HG03025 (cell line): Measurements from ENCODE around the gene CCL15.
"Not testable (repeated sequence)": the region's sequence is repeated elsewhere in the genome, so short reads cannot be mapped to it uniquely, and the experiment has no call there.

Source experiments
- ATAC-seq: cut with Tn5 transposase; IDR thresholded peaks from one replicate; pipeline ENCODE4 v1.9.1; 2021; ENCODE audit warnings: mild to moderate bottlenecking, moderate library complexity; ENCODE audit not compliant: unreplicated experiment, low FRiP score

The CCL15 gene

DNA sequence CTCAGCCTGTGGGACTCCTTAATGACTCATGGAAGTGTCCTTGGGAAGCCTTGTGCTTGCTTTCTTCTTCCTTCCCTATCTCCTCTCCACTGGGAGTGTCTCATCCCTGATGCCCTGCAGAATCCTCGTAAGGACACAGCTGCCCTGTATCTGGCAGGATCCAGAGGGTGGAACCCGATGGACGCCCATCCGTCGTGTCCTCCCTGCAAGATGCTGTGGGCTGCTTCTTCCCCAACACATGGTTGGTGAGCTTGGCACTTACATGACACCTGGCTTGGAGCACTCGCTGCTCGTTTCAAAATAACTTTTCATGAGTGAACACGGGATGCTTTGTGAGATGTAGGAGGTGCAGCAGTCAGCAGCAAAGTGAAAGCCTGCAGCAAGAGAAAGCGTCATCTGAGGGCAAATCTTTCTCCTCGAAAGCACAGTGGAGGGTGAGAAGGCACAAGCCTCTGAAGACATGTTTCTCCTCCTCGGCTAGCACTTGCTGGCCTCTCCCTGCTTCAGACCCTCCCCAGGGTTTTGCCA is 3.3 kb downstream of the CCL15 start:
- ATAC-seq = no peak

DNA sequence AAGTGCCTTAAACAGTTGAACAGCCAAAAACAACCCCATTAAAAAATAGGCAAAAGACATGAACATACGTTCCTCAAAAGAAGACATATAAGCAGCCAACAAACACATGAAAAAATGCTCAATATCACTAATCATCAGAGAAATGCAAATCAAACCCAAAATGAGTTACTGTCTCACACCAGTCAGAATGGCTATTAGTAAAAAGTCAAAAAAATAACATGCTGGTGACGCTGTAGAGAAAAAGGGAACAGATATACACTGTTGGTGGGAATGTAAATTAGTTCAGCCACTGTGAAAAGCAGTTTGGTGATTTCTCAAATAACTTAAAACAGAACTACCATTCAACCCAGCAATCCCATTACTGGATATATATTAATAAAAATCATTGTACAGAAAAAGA is 6.0 kb downstream of the CCL15 start:
- not testable (repeated sequence) for ATAC-seq

DNA sequence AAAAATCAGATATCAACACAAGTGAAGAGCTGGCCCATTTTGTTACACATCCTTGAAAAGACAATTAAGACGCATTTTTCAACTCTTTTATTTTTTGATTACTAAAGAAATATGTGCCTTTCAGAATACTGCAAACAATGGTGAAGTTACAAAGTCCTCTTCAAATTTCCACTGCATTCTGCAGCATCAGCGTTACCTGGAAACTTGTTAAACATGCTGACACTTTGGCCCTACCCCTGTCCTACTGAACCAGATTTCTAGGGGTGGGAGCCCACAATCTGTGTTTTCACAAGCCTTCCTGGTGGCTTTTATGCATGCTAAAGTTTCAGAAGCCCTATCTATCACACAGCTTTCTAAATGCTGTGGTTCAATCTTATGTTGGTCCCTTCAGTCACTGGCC is 10.3 kb downstream of the CCL15 start:
- ATAC-seq = no peak

DNA sequence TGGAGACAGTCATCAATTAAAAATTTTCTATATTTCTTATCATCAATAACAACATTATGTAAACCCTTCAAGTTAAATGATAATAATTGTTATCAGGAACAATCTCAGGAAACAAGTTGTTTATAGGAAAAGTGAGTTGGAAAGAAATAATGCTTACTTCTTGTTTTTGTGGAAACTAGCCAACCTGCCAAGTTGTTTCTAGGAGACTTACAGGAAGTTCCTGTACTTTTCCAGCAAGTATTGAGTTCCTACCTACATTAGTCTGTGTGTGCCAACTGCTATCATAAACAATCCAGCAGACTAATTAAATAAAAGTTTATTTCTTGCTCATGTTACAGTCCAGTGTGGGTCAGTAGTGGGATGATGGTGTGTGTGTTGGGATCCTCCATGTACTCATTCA is 13.2 kb downstream of the CCL15 start:
- no peak for ATAC-seq

DNA sequence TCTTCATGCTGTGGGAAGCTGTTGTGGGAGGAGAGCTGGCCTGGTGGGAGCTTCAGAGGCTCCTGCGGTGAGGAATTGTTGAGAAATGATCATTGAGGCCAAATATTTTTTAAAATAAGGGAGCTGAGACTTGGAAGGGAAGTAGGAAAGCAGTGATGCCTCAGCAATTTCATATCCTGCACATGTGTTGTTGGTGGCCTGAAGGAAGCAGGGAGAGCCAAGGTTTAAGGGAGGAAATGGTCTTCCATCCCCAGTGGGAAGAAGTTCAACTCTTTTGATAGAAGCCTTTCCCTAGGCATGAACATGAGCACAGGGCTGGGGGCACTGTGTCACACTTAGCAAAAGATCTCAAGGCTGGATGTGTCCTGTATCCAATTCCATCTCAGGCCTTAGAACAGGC is 14.7 kb downstream of the CCL15 start, which contains the start of gene CCL14:
Gene CCL14 (minus strand): TSS at position 87 of the 400 bp plus-strand sequence. CDS start 80 bp downstream, at position 7.
- ATAC-seq = no peak

DNA sequence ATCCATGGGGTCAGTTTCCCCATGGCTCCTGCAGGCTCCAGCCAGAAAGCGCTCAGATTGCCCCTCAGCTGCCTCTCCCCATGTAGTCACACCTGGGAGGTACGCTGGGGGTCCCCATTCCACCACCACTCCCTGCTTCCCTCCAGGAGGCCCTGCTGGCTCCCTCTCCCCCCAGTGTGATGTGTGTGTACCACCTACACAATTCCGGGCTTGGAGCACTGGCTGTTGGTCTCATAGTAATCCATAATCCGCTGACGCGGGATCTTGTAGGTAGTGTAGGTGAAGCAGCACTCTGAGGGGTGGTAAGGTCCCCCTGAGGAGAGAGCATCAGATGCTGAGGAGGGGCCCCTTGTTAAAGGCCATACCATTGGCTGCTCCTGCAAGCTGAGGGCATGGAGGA is 17.2 kb downstream of the CCL15 start:
- no peak for ATAC-seq

DNA sequence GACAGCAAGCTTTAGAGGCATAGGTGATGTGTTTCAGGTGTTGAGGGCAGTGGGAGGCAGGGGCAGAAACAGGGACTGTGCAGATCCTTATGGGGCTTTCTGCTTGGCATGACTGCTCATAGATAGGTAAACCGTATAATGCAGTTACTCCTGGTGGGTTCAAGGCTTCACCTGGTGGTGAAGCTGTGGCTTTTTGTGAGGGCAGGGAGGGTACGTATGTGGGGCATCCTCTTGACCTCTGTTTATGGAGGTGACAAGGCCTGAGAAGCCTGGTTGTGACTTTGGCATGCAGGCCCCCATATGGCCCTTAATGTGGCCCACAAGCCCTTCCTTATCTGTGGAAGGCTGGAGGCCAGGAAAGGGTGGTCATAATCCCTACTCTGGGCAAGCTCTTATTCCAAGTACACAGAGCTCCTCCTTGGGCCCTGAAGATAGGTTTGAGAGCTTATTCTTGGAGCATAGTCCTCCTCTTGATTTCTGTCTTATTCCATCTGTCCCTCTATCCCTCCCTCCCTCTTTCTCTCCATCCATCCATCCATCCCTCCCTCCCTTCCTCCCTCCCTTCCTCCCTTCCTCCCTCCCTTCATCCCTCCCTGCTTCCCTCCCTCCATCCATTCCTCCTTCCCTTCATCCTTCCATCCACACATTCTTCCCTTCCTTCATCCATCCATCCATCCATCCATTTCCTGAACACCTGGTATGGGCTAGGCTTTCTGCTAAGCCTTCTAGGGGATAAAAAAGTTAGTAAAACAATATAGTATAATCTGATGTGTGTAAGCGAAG is 18.8 kb downstream of the CCL15 start:
- no peak for ATAC-seq

DNA sequence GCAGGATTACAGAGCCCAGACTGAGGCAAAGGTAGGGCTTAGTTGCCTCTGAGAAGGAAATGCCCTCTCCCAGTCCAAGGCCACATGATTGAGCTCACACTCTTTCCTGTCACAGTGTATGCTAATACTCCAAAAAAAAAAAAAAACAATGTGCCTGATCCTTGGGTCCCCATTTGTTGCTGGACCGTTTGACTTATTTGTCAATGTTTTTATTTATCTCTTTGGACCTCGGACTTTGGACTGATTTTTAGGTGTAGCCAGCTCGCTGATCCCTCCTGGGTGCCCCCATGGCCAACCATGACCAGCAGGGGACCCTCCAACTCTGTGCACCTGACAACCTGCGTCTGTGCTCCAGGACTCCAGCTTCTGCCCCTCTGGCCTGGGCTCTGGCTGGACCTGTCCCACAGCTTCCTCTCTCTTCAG is 19.4 kb downstream of the CCL15 start:
- ATAC-seq = no peak

DNA sequence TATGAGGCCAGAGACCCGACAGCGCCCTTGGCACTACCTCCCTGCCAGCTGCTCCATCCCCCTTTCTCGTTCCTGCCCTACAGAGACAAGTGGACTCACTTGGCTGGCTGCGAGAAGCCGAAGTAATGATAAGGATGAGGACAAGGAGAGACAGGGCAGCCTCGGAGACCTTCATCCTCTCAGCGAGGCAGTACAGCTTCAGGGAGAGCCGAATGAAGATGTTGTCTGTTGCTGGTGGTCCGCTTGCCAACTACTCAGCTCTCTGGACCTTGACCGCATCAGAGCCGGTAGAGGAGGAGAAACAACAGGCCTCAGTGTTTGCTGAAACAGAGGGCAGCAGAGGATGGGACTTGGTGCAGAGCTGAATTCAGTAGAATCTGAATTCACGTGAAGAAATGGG is 20.1 kb downstream of the CCL15 start, which contains the start of gene CCL16:
Gene CCL16 (minus strand): TSS at position 252 of the 400 bp plus-strand sequence. CDS start 77 bp downstream, at position 175.
- no peak for ATAC-seq

DNA sequence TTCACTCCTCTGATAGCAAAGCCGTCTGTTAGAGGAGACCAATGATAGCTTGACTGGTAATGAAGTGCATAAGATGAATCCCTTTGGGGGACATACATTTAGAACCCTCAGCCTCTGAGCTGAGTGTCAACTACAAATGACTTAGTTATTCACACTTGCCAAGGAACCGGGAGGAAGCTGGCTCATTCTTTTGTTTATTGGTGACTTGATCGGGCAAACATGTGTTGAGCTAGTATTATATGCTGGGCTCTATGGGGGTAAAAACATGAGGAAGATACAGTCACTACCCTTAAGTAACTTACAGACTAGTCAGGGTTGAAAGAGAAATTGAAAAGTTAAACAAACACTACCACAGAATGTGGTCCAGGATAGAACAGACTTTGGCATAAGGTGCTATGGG is 23.0 kb downstream of the CCL15 start:
- no peak for ATAC-seq

DNA sequence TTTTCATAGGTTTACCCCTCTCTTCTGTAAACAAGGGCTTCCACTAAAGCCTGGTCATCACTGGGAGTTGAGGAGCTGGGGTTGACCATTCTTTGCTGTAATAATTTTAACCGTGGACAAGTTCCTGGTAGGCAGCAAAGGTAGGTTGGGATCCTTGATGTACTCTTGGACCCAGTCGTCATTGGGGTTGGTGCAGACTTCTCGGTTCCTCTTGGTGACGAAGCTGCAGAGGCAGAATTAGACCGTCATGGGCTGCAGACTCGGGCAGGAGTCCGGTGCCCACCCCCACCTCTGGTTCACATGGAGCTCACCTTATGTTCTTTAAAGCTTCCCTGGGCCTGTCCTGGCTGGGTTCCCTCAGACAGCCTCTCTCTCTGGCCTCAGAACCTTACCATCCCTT is 23.8 kb downstream of the CCL15 start:
- no peak for ATAC-seq

DNA sequence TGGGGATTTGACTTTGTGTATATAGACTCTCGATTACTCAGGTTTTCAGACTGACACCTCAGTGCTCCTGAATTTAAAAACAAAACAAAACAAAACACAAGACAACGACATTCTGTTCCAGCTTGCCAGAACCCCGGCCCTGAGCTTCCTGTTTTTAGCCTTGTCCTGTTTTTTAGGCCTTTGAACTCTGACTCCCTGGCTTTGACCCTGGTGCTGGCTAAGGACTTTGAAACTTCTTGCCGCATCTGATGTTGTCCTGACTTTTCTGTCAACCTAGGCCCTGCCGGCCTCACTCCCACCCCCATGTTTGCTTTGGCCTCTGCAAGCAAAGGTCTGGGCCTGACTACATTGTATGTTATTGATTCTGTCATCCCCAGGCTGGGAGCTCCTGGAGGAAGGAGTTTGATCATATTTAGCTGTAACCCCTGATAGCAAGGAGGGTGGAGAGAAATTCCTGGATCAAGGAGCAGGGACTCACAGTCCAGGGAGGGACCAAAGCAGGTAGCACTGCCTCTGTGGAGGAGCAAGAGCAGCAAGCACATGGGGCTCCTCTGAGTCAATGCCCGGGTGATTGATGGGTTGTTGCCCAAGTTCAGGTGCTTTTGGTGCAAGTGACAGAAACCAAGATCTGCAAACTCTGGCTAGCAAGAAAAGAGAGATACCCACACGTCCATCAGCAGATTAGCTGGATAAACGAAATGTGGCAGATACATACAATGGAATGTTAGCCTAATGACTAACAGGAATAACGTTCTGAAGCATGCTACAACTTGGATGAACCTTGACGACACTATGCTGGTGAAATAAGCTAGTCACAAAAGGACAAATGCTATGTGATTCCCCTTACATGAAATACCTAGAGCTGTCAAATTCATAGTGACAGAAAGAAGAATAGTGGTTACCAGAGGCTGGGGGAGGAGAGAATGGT is 27.8 kb downstream of the CCL15 start:
- ATAC-seq = no peak

DNA sequence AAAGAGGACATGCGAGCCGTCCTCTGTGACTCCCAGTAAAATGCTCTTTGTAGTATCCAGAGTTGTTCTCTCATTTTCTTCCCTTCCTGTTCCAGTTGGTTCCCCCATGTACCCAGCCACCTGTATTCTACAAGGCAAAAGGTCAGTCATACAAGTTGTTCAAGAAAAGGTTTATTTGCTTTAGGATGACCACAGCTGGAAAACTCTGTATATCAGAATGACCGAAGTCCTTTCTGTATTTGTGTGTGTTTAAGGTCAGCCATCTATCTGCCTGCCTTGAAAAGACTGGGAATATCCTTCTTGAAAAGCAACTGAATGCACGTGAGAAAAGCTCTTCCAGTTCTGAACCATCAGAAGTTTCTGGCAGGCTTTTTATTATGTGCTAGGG is 28.4 kb downstream of the CCL15 start:
- ATAC-seq = no peak

DNA sequence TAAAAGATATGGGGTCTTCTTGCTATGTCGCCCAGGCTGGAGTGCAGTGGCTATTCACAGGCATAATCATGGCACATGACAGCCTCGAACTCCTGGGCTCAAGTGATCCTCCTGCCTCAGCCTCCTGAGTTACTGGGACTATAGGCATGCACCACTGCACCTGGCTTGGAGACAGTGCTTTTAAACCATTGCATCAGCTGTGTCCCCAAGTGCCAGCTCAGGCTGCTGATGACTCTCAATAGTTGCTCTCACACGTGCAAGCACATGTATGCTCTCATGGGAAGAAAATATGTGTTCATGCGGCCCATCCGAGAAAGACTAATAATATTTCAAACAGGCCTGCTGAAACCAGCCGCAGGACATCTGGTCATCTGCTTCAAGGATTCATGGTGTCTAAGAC is 28.8 kb downstream of the CCL15 start:
- no peak for ATAC-seq

DNA sequence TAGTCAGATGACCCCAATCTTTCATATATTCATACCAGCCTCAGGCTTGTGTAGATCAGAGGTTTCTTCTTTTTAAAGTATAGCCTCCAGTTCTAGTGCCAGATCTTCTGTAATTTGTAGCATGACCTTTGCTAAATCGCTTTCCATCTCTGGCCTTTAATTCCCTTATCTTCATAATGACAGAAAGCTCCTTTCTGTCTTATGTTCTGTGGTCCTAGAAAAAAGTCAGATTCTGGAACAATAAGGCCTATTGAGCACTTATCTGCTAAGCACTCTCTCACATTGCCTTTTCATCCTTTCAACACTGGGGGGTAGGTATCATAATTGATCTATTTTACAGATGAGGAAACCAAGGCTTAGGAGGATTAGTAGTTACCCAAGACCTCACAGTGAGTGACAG is 29.3 kb downstream of the CCL15 start:
- ATAC-seq = no peak

DNA sequence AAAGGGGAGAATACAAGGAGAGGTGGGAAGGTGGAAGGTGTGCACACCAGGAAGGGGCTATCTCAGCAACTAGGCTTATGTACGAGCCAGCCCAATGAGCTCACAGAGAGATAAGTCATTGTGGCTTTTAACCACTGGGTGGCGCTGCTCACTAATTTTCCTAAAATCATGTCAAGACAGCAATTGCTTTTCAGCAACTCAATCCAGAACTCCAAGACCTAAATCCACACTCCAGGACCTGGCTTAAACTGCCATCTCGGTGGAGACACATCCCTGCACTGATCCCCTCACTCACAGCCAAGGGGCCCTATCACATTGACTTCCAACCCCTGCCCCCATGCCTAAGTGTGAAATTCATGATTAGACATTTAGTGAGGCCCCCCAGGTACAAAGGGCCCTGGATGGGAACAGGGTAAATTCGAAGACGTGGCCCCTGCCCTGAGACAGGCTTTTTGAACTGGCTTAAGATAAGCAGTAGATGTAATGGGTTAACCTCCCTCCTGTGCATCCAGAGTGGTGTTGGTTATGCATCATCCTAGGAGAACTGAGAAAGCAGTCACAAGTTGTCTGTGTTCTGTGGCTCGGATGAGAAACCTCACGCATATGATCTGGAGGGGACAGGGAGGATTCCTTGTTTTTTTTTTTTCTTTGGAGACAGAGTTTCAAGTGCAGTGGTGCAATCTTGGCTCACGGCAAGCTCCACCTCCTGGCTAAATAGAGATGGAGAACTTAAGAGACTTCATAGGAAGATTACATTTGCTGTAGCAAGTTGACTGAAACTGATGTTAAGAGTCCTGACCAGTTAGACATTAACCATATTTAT is 31.6 kb downstream of the CCL15 start:
- no peak for ATAC-seq

DNA sequence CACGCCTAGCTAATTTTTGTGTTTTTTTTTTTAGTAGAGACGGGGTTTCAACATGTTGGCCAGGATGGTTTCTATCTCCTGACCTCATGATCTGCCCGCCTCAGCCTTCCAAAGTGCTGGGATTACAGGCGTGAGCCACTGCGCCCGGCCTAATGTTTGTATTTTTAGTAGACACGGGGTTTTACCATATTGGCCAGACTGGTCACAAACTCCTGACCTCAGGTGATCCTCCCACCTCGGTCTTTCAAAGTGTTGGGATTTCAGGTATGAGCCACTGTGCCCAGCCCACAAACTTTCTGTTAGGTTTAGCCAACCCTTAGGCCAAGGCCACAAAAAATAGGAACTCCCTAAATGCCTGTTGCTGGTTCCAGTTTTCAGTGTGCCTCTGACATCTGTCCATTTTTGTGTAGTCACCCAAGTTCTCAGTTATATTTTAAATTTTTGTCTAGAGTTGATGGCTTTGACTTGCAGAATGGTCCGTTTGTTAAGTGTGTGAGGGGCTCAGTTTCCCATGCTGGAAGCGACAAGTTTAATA is 32.8 kb downstream of the CCL15 start:
- ATAC-seq = no peak

DNA sequence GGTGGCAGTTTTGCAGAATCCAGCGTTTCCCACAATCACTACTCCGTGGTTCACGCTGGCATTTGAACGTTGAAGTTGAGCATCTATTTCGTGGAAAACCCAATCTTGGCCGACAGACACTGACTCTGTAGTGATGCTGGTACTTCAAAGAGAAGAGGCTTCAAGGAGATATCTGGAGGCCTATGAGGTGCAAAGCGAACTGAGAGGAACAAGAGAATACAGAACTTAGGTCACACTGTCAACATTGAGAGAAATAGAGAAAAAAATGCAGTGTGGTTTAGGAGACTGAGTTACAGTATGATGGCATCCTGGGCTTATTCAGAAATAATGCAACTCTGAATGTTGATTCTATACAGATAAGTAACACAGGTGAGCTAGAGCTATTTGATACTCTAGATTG is 36.1 kb downstream of the CCL15 start:
- ATAC-seq = no peak

DNA sequence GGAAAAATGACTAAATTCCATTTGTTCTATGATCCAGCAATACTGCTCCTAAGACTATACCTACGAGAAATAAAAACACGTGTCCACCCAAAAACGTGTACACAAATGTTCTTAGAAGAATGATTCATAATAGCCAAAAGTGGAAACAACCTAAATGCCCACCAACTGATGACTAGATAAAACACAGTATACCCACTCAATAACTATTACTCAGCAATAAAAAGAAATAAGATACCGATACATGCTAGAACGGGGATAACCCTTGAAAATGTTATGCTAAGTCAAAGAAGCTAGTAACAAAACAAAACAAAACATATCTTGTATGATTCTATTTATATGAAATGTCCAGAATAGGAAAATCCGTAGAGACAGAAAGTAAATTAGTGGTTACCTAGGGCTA is 37.7 kb downstream of the CCL15 start:
- no peak for ATAC-seq

DNA sequence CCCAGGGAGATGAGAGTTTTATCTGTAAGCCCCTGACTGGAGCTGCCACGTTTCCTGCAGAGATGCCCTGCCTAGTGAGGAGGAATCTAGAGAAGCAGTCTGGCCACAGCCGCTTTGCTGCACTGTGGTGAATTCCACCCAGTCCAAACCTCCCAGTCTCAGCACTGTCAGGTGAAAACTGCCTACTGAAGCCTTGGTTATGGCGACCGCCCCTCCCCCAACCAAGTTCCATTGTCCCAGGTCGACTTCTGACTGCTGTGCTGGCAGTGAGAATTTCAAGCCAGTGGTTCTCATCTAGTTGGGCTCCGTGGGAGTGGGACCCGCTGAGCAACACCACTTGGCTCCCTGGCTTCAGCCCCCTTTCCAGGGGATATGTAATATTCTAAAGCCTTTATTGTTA is 47.6 kb downstream of the CCL15 start:
- ATAC-seq = no peak
